CD4-positive, alpha-beta T cell treated with Interleukin-4 for 4 hours (primary cell): ENCODE measurements around the gene CCDC136.

Experiments
- DNase-seq: peaks from one replicate; pipeline ENCODE4 v3.0.0-alpha.2; 2020

CCDC136 gene

DNA sequence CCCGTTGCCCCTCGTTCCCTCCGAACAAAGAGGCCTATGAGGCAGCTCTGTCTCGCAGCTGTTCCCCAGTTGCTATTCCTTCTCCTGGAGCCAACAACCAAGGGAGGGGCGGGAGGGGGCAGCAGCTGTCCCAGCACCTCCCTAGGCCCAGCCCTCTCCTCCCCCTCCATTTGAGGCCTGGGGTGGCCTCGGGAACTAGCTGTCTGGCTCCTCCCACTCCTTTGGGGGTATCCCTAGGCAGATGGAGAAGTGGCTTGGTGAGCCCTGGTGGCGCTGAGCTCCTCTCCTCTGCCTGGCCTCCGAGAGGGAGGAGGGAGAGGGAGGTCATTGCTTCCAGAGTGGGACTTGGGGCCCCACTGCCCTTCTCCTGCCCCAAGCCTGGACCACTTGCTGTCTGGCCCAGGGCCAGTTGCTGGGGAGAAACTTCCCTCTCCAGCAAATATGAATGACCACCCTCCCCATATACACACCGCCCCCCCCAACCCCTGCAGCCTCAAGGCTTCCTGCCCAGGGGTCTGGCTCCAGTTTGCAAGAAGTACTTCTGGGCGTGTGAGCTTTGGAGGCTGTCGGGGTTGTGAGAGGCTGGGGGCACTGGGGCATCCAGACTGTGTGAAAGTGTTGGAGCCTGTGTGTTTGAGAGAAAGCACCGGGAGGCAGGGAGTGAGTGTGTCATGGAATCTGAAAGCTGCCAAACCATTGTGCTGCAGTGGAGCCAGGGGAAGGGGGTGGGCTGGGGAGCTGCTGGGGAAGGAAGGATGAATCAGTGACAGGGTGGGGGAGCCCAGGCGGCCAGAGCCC is 41.6 kb downstream of the CCDC136 start:
- no peak for DNase-seq

DNA sequence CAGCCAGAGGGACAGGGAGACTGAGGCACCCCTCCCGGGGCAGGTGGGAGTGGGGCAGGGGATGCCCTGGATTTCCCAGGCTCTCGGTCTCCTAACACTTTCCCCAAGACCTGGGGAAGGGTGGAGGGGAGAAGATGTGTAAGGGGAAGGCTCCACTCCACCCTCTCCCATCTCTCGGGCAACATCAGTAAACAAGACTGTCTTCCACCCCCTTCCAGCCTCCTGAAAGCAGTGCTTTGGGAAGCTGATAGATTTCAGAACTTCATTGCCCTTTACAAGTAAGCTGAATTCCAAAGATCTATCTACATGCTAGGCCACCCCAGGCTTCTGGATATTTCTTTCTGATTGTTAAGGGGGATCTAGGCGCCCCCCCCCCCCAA is 42.2 kb downstream of the CCDC136 start:
- DNase-seq = no peak

DNA sequence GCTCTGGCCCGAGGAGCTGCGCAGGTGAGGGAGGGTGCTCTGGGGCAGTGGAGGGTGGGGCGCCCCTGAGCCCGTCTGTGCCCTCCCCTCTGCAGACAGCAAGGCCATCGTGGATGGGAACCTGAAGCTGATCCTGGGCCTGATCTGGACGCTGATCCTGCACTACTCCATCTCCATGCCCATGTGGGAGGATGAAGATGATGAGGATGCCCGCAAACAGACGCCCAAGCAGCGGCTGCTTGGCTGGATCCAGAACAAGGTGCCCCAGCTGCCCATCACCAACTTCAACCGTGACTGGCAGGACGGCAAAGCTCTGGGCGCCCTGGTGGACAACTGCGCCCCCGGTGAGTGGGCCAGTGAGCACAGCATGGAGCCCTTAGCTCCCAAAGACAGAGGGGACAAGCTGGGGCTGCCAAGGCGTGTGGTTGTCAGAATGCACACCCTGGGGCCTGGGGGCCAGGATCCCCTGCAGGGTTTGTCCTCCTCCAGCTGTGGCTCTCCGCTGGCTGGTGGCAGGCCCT is 43.5 kb downstream of the CCDC136 start:
- no peak for DNase-seq

DNA sequence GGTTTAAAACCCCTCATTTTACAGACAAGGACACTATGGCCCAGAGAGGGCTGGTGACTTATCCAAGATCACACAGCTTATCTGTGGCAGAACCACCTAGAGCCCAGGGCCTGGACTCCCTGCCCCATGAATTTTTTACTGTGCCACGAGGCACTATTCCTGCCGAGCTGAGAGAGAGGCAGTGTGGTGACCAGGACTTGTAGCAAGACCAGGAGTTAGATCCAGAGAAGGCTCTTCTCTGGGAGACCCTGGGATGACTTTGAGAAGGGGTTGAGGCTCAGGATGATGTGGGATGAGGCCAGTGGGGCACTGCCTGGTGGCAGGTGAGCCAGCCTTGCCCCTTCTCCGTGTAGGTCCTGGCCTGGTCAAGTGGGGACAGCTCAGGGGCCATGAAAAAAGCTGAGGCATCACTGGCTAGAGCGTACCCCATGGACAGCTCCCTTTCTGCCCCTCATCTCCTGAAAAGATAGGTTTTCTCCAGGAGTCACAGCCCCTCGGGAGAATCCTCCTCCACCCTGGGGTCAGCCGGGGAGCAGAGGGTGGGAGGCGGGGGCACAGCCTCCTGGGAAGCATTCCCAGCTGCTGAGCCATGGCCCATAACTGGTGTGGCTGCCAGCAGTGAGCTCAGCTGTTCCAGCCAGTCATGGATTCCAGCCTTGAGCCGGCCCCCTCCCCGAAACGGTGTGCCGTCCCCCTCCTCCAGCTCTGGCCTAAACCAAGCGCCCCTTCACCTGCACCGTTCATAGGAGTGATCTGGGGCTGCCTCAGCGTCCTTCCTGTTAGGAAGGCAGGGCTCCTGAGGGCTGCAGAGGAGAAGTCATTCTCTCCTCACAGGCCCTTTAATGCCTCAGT is 44.2 kb downstream of the CCDC136 start:
- no peak for DNase-seq

DNA sequence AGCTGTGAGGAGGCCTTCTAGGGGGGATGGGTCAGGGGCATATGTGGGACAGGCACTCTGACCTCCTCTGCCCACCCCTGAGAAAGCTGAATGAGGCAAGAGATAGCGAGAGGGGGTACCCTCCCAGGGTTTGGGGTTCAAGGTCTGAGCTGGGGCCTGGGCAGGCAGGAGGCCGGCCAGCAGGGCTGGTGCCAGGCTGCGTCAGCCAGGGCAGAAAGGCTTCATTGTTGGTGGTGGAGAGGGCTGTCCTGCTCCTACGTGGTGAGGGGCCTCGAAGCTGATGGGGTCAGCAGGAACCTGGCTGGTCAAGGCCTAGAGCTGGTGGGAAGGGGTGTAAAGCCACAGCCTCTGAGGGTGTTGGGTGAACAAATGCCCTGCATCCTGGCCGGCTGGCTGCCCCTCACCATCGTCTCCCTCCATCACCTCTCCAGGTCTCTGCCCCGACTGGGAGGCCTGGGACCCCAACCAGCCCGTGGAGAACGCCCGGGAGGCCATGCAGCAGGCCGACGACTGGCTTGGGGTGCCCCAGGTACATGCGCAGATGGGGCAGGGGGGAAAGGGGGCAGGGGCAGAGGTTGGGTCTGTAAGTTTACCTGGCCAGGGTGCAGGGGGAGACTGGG is 45.1 kb downstream of the CCDC136 start:
- DNase-seq = no peak

DNA sequence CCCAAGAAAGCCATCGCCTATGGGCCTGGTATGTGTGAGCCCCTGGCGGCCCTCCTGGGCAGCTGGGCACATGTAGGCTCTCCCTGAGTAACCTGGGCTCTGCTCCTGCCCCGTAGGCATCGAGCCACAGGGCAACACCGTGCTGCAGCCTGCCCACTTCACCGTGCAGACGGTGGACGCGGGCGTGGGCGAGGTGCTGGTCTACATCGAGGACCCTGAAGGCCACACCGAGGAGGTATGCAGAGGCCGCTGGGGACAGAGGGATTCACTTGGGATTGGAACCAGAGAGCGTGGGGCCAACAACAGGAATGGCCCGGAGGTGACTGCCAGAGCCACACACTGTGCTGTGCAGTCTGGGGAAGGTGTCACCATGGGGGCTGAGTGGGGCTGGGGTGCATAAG is 45.8 kb downstream of the CCDC136 start:
- DNase-seq = no peak

DNA sequence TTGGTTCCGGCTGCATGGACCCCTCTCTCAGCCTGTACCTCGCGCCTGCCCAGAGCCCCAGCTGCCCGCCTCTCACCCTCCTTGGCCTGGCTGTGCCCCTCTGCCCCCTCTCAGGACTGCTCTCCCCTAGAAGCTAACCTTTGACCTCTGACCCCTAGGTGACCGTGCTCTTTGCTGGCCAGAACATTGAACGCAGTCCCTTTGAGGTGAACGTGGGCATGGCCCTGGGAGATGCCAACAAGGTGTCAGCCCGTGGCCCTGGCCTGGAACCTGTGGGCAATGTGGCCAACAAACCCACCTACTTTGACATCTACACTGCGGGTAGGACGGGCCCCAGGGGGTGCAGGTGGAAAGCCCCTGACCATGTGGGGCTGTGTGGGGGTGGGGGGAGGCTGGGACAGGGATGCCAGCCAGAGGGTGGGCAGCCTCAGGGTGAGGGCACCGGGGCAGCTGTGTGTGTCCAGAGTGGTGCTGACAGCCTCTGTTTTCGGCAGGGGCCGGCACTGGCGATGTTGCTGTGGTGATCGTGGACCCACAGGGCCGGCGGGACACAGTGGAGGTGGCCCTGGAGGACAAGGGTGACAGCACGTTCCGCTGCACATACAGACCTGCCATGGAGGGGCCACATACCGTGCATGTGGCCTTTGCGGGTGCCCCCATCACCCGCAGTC is 46.5 kb downstream of the CCDC136 start:
- no peak for DNase-seq

DNA sequence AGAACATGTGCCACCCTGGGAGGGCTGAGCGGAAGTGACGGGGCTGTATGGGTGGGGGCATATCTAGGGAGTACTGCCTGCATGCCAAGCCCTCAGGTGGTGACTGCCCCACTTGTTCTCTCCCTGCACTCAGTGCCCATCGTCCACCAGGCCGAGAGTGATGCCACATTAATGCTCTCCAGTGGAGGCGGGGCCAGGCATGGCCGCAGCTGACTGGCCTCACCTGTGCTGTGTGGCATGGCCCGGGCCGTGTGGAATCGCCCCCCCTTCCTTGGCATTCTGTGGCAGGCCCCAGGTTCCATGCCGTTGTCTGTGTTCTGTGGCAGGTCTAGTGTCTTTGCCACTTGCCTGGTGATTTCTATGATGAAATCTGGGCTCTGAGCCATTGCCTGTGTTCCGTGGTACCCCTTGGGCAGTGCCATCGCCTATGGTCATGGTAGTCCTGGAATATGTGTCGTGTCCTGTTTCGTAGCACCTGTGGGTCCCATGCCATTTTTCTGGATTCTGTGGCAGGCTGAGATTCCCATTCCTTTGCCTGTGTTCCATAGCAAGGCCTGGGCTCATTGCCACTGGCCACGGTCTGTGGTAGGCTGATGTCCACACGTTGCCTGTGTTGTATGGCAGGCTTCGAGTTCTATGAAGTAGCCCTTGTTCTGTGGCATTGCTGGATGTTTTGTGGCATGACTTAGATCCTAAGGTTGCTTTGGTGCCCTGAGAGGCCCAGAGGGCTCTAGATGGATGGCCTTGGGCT is 47.4 kb downstream of the CCDC136 start:
- DNase-seq = no peak

DNA sequence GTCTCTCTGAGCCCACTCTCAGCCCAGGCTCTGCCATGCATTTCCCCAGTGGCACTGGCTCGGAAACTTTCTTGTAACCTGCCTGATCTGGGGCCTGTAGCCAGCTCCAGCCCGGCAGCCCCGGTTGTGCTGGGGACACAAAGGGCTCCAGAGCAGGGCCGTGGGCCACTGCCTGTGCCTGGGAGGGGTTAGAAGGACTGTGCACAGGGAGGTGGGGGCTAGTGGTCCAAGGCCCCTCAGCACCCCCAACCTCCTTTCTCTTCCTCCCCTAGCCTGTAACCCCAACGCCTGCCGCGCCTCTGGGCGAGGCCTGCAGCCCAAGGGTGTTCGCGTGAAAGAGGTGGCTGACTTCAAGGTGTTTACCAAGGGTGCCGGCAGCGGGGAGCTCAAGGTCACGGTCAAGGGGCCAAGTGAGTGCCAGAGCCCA is 48.0 kb downstream of the CCDC136 start:
- no peak for DNase-seq

DNA sequence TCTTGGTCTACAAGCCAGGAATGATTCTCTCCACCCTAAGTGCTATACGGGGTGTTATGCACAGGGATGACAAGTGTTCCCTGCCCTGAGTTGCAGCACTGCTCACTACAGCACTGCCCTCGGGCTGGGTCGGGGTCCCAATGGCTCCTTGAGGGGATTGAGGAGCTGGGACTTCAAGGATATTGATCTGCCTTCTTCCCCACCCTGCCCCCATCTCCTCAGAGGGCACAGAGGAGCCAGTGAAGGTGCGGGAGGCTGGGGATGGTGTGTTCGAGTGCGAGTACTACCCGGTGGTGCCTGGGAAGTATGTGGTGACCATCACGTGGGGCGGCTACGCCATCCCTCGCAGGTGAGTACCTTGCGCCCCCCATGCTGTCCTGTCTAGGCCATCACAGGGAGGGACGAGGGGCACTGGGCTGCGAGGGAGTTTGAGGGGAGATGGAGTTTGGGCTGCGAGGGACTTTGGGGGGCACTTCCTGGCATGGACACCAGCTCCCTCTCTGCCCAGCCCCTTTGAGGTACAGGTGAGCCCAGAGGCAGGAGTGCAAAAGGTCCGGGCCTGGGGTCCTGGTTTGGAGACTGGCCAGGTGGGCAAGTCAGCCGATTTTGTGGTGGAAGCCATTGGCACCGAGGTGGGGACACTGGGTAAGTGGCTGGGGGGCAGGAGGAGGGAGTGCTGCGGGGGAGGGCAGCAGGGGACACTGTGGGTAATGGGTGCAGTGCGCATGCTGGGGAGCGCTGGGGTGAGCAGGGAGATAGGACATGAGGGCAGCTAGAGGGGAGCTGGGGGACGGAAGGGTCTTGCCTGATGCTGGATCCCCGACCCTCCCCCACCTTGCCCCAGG is 48.8 kb downstream of the CCDC136 start:
- DNase-seq = no peak

DNA sequence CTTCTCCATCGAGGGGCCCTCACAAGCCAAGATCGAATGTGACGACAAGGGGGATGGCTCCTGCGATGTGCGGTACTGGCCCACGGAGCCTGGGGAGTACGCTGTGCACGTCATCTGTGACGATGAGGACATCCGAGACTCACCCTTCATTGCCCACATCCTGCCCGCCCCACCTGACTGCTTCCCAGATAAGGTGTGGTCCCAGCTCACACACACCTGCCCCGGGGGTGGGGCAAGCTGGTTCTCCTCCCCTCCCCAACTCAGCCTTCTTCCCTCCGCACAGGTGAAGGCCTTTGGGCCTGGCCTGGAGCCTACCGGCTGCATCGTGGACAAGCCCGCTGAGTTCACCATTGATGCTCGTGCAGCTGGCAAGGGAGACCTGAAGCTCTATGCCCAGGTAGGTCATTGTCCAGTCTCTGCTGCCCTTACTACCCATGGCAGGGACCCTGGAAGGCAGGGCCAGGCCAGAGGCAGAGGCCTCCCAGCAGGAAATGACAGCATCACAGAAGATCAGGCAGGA is 49.5 kb downstream of the CCDC136 start:
- DNase-seq = no peak

DNA sequence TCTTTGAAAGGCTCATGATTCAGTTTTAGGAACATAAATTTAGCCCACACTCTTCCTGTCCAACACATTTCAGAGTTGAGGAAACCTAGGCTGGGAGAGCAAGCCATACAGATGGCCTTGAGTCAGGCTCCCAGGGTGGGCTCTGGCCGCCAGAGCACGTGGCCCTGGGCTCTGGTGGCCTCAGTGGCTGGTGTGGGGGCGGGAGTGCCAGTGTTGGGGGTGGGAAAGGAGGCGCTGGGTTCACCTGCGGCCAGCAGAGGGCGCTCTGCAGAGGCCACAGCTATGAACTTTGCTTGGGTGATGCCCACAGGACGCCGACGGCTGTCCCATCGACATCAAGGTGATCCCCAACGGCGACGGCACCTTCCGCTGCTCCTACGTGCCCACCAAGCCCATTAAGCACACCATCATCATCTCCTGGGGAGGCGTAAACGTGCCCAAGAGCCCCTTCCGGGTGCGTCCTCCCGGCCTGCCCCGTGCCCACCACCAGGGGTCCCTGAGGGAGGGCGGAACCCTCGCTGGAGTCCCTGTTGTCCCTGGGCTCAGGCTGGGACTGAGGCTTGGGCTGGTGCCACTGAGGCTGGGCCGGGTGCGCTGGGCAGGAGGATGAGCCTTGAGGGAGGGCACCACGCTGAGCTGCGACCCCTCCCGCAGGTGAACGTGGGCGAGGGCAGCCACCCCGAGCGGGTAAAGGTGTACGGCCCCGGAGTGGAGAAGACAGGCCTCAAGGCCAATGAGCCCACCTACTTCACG is 50.3 kb downstream of the CCDC136 start:
- DNase-seq = peak; percentile 35

DNA sequence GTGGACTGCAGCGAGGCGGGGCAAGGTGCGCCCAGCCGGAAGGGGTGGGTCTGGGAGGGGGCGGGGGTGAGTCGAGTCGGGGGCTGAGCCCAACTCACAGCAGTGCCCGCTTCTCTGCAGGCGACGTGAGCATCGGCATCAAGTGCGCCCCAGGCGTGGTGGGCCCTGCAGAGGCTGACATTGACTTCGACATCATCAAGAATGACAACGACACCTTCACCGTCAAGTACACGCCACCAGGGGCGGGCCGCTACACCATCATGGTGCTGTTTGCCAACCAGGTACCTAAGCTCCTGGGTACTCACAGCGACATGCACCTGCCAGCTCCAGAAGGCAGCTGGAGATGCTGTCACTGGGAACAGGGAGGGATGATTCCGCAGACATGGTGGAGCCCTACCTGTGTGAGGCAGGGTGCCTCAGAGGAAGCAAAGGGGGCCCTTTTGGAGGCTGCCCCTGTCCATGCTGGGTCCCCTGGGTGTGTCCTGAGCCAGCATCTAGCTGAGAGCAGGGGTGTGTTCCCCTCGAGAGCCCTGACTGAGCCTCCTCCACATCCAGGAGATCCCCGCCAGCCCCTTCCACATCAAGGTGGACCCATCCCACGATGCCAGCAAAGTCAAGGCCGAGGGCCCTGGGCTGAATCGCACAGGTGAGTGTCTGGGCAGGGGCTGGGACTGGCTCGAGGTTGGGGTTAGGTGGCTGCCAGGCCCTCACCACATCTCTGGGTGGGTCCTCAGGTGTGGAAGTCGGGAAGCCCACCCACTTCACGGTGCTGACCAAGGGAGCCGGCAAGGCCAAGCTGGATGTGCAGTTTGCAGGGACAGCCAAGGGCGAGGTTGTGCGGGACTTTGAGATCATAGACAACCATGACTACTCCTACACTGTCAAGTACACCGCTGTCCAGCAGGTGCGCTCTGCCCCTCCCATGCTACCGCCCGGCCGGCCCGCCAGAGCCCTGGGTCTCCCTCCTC is 51.2 kb downstream of the CCDC136 start:
- no peak for DNase-seq

DNA sequence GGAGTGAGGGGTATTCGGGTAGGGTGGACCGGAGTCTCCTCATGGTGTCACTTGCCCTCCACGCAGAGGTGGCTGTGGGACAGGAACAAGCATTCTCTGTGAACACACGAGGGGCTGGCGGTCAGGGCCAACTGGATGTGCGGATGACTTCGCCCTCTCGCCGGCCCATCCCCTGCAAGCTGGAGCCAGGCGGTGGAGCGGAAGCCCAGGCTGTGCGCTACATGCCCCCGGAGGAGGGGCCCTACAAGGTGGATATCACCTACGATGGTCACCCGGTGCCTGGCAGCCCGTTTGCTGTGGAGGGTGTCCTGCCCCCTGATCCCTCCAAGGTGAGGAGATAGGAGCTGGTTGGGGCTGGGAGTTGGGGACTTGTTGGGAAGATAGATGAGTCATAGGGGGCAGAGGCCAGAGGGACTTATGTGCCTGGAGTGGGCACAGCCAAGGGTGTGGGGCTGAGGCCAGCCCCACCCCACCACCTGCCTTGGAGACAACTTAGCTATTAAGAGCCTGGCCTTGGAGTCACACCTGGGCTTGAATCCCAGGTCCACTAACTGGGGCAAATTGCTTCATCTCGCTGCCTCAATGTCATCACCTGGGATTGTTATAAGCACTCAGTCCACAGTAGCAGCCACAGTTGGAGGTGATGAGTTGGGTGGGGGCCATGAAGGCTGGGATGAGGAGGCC is 52.3 kb downstream of the CCDC136 start:
- no peak for DNase-seq

DNA sequence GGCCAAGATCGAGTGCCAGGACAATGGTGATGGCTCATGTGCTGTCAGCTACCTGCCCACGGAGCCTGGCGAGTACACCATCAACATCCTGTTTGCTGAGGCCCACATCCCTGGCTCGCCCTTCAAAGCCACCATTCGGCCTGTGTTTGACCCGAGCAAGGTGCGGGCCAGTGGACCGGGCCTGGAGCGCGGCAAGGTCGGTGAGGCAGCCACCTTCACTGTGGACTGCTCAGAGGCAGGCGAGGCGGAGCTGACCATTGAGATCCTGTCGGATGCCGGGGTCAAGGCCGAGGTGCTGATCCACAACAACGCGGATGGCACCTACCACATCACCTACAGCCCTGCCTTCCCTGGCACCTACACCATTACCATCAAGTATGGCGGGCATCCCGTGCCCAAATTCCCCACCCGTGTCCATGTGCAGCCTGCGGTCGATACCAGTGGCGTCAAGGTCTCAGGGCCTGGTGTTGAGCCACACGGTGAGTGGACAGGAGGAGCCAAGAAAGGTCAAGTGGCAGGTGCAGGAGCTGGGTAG is 53.1 kb downstream of the CCDC136 start:
- DNase-seq = no peak

DNA sequence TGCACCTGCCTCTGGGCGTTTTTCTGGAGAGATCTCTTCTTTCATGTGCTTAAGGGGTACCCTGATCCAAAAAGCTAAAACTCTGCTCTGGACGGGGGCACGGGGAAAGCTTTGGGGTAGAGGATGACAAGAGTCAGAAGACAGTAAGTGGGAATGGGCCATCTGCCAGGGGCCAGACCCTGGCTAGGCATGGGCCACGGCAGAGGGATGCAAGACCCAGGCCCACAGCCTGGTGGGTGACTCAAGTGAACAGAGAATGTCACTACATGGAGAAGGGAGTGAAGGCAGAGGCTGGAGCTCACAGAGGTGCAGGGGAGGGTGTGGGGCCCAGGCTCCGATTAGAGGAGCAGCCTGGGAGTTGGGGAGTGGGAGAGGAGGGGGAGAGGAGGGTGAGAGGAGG is 53.7 kb downstream of the CCDC136 start:
- DNase-seq = no peak

DNA sequence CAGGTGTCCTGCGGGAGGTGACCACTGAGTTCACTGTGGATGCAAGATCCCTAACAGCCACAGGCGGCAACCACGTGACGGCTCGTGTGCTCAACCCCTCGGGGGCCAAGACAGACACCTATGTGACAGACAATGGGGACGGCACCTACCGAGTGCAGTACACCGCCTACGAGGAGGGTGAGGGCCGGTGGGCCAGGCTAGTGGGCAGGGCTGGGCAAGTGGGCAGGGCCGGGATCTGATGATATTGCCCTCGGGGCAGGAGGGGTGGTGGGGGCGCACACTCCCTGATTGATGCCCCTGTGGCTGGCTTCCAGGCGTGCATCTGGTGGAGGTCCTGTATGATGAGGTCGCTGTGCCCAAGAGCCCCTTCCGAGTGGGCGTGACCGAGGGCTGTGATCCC is 54.2 kb downstream of the CCDC136 start:
- DNase-seq = no peak
